Ramos (cell line): ENCODE measurements around the gene NMRK2.
"Not testable (repeated sequence)": the region's sequence is repeated elsewhere in the genome, so short reads cannot be mapped to it uniquely, and the experiment has no call there.

Source experiments
- in situ Hi-C: fragments of 300-500 bp; cut with MboI; formaldehyde crosslinking; loops from one replicate; pipeline ENCODE4 v1.14.3; 2022; ENCODE audit warnings: low sequenced_read_pairs; ENCODE audit not compliant: unreplicated experiment

NMRK2 gene

DNA sequence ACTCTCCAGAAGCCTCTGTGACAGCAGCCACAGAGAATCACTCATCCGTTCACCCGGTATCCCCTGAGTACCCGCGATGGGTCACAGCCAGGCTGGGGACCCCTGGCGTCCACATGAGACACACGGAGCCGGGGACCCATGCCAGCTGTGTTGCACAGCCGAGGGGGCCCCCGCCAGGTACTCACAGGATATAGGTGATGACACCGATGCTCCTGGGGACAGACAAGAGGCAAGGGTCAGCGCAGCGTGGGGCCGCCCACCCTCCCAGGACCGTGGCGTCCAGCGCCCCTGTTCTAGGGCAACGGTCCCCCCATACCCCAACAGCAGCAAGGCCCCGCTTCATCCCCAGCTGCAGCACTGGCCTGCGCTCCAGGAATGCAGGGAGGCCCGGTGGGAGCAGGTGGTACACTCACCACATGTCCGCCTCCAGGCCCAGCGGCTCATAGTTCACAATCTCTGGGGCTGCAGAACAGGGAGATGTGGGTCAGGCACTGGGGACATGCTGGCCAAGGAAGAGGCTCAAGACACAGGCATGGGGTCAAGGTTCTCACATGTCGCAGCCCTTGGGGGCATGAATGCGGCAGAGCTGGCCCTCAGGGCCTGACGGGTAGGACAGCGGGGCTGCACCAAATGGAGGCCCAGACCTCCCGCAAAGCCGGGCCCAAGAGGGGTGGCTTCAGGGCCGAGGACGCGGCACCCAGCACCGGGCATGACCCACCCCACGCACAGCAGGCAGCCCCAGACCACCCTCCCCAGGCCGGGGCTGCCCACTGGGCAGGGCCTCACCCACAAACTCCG is 30.8 kb downstream of the NMRK2 start:
- in situ Hi-C loops, result no loop called here

DNA sequence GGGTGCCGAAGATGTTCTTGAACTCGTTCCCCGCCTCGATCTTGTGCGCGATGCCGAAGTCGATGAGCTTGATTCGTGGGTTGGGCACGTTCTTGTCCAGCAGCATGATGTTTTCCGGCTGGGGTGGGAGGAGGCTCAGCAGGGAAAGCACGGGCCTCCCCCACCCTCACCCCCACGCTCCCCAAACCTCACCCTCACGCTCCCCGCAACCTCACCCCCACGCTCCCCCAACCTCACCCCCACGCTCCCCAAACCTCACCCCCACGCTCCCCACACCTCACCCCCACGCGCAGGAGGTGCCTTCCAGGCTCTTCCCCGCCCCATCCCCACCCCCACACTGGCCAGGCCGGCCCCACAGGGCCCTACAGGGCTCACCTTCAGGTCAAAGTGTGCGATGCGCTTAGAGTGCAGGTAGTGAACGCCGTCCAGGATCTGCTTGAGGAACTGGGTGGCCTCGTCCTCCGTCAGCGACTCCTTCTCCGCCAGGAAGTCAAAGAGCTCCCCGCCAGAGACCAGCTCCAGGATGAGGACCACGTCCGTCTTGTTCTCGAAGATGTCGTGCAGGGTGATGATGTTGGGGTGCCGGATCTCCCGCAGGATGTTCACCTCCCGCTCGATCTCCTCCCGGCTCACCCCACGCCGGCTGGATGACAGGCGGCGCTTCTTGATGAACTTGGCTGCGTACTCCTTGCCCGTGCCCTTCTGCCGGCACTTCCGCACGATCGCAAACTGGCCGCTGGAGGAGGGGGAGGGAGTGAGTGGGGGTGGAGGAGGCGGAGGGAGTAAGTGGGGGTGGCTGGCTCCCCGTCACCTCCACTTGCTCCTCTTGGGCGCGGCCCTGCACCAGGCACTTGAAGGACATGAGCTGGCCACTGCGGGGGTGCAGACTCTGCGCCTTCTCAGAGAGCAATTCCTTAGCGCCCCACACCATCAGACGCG is 31.7 kb downstream of the NMRK2 start:
- in situ Hi-C loops, result no loop called here

- in situ Hi-C loops, result no loop called here
These were observed 33.5 kb downstream of the NMRK2 start for GRCh38 chr19:3966051-3967017.

GRCh38 chr19:3967983-3968382 is 35.1 kb downstream of the NMRK2 start:
- in situ Hi-C loops, result not testable (repeated sequence)

DNA sequence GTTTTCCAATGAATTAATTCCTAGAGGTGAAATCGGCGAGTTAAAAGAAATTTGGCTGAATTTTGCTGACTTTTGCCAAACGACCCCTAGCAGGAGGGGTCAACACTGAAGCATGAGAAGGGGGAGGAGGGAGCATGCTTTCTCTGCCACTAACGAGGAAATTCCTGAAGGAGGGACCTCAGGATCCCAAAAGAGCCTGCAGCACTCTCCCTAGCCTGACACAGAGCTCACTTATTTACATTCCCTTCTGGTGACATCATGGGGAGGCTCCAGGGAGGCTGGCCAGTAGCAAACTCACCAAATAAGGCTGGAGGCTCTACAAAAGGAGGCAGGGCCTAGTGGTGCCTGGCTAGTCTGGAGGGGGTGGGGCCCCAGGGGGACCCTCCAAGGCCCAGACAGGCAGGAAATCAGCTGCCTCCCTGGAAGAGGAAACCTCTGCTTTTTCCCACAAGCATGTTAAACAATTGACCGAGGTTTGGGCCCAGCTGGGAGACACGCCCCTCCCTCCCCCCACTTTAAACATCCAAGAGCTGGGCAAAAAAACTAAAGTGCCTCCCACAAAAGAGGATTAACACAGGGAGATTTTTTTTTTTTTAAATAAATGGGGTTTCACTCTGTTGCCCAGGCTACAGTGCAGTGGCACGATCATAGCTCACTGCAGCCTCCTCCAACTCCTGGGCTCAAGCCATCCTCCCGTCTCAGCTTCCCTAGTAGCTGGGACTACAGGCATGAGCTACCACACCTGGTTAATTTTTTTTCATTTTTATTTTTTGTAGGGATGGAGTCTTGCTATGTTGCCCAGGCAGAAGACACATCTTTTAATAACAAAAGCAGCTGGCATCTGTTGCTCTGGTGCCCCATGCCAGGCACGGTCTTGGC is 35.9 kb downstream of the NMRK2 start:
- in situ Hi-C loops, result no loop called here

DNA sequence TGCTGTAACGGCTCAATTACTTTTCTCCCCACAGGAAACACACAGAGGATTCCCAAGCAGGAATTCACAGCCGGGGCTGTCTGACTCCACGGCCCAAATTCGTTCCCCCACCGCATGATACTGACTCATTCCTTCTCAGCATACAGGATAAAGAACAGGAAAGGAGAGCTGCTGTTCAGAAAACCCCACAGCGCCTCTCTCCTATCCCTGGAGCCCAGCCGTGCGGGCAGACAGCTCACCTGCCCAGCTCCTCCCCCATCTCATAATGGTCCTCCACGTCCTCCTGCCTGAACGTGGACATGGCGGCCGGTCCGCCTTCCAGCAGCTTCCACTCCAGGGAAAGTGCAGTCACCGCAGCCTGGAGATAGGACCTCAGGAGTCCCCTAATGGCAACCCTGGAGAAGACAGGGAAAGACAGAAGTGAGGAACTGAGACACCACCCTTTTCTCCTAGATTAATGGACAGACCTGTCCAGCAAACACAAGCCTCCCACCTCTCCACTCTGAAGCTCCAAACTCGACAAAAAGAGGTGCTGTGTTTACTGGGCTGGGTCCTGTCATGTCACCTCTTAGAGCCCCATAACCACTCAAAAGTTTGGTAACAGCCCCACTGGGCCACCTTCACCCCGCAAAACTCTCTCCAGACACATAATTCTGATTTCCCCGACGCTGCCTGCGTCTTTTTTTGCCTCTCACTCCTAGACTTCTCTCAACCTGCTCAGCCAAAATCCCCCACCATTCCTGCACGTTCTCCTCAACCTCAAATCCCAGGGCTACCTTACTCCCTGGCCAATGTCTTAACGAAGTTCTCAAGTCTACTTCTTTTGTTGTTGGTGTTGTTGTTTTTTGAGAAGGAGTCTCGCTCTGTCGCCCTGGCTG is 36.8 kb downstream of the NMRK2 start:
- in situ Hi-C loops, result no loop called here

GRCh38 chr19:3970313-3970807 is 37.5 kb downstream of the NMRK2 start:
- in situ Hi-C loops, result no loop called here

DNA sequence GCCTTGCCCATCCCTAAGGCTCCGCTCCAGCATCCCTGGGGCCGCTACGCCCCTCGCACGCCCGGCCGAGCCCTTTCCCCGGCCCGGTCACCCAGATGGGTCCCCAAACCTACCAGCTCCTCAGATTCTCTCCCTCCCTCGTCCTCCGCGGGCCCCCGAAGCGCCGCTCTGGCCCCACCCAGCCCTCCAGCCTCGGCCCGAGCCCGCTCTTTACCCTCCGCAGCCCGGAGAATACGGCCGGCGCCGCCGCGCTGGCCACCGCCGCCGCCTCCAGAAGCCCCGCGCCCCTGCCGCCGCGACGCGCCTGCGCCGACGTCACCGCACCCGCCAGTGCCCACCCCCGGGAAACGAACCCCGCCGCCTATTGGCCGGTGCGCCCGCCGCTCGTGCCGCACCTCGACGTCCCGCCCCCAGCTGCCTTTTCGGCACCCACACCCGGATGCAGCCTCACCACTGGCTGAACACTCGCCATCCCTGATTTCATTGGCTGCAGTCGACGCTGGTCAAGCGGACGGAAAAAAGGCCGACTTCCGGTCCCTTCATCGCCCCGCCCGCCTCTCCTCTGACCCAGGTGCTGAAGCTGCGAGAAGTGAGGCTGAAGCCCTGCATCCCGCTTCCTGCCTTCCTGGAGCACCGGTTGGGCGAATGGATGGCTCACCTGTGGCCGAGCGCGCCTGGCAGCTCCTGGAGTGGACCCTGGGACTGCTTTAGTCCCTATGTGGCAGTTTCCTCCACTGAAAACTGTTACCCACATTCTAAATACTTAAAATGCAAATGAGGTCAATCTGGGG is 38.1 kb downstream of the NMRK2 start, which contains the start of gene DAPK3:
TSS of gene DAPK3 (minus strand) at position 292 of the 791 bp plus-strand sequence. CDS start 1,364 bp downstream, outside the sequence.
- in situ Hi-C loops, result no loop called here

DNA sequence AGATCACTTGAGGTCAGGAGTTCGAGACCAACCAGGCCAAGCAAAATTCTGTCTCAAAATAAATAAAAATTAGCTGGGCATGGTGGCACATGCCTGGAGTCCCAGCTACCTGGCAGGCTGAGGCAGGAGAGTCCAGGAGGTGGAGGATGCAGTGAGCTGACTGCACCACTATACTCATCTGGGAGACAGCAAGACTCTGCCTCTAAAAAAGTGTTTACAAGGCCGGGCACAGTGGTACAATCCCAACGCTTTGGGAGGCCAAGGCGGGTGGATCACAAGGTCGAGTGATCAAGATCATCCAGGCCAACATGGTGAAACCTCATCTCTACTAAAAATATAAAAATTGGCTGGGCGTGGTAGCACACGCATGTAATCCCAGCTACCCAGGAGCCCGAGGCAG is 42.3 kb downstream of the NMRK2 start:
- in situ Hi-C loops, result no loop called here

- in situ Hi-C loops, result no loop called here
These were observed 42.8 kb downstream of the NMRK2 start for GRCh38 chr19:3975637-3976087.

- in situ Hi-C loops, result no loop called here
These were observed 43.8 kb downstream of the NMRK2 start for GRCh38 chr19:3976495-3977241.

DNA sequence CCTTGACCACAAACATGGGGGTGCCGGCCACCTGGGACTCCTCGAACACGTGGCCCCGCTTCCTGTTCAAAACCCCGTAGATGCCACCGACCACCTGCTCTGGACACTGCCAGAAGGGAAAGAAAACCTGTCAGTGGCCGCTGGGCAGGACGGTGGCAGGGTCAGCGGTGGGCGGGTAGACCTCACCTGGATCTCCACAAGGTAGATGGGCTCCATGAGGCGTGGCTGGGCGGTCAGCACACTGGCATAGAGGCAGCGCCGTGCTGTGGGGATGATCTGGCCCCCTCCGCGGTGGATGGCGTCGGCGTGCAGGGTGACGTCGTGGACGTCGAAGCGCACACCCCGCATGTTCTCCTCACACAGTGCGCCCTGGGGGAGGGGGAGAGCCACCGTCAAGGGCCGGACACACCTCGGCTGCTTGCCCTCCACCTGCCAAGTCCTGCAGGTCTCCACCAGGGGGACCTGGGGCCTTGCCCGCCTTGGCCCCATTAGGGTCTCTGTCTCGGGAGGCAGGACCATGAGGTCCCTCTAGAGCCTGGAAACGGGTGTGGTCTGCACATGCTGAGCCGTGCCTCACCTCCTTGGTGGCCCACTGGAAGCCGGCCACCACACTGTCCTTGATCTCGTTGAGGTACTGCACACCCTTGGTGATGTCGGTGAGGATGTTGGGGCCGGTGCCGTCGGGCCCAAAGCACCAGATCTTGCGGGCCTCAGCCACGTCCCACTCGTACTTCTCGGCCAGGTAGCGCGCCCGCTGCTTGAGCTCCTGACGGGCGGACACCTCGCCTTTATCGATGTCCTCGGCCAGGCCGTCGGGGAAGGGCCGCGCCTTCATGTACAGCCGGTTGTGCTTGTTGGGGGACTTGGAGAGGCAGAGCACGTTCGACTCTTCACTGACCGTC is 44.6 kb downstream of the NMRK2 start:
- in situ Hi-C loops, result no loop called here

DNA sequence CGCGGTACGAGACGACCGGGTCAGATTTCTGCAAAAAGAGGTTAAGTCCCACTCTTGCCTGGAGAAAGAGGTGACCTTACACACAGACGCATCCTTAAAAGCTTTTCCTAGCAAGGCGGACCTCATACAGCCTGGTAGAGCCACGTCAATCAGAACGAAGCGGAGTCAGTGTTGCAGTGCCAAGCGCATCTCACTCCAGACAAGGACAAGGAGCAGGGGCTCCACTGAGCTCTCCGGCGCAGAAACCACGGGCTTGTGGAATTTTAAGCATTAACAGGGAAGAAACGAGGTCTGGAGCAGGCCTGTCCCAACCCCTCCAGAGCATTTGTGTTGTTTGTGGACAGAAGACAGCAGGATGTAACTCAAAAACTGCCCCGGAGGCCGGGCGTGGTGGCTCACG is 45.3 kb downstream of the NMRK2 start:
- in situ Hi-C loops, result no loop called here

GRCh38 chr19:3979289-3979673 is 46.4 kb downstream of the NMRK2 start:
- in situ Hi-C loops, result no loop called here

DNA sequence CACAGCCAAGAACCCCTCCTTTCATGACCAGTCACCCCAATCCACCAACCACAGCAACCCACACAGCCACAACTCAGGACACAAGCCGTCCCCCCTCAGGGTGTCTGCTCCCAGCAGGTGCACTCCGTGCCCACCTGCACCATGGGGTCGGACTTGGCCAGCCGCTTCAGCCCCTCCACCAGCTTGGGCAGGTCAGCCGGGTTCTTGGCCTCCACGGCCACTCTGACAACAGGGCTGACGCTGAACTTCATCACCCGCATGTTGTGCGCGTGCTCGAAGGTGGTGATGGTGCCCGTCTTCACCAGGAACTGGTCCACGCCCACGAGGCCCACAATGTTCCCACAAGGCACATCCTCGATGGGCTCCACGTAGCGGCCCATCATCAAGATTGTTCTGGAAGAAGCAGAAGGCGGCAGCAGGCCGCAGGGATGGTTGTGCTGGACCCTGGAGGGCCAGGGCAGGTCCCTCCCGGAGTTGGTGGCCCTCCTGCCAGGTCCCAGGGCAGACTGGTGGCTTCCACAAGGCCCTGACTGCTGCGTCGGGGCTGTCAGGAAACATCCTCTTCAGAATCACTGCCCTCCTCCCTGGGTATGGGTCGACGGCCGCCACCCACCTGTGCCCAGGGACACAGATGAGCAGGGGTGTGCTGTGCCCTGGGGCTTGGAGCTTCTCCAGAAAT is 46.9 kb downstream of the NMRK2 start:
- in situ Hi-C loops, result no loop called here
